Islet of Langerhans (tissue), 1 donor: ENCODE results near the gene EIF5.

Experiments
- FAIRE-seq: peaks from one replicate; lab custom pipeline; 2011; peaks lifted over from hg19 to GRCh38; lab: Jason Lieb, UNC

EIF5 gene

GRCh38 chr14:103333754-103334643 lies at the start of gene EIF5:
Gene EIF5 (plus strand): TSS chr14:103334237. CDS start chr14:103335861, 1,624 bp downstream.
- FAIRE-seq, result no peak

- no peak for FAIRE-seq
Observed at GRCh38 chr14:103284574-103285467, 49.2 kb upstream of the EIF5 start.

- no peak for FAIRE-seq
Observed at GRCh38 chr14:103286460-103286859, 47.6 kb upstream of the EIF5 start.

GRCh38 chr14:103286968-103287850 lies 46.8 kb upstream of the EIF5 start:
- no peak for FAIRE-seq

- FAIRE-seq, result no peak
Observed at GRCh38 chr14:103288076-103288766, 45.8 kb upstream of the EIF5 start.

- FAIRE-seq, result no peak
Observed at GRCh38 chr14:103290056-103290455, 44.0 kb upstream of the EIF5 start.

GRCh38 chr14:103290494-103290893 lies 43.5 kb upstream of the EIF5 start:
- FAIRE-seq, result no peak

- no peak for FAIRE-seq
Observed at GRCh38 chr14:103290961-103291360, 43.1 kb upstream of the EIF5 start.

GRCh38 chr14:103292426-103293374 lies 41.3 kb upstream of the EIF5 start:
- FAIRE-seq, result no peak

GRCh38 chr14:103293465-103293864 lies 40.6 kb upstream of the EIF5 start:
- no peak for FAIRE-seq

- no peak for FAIRE-seq
Observed at GRCh38 chr14:103294091-103294490, 39.9 kb upstream of the EIF5 start.

GRCh38 chr14:103296007-103296406 lies 38.0 kb upstream of the EIF5 start:
- peak; percentile 17 for FAIRE-seq

- FAIRE-seq, result no peak
Observed at GRCh38 chr14:103296987-103297386, 37.0 kb upstream of the EIF5 start.

- no peak for FAIRE-seq
Observed at GRCh38 chr14:103298620-103299019, 35.4 kb upstream of the EIF5 start.

GRCh38 chr14:103301512-103302354 lies 32.3 kb upstream of the EIF5 start:
- FAIRE-seq, result no peak

- FAIRE-seq, result no peak
Observed at GRCh38 chr14:103302966-103303365, 31.1 kb upstream of the EIF5 start.

GRCh38 chr14:103304706-103305105 lies 29.3 kb upstream of the EIF5 start:
- no peak for FAIRE-seq

- FAIRE-seq, result no peak
Observed at GRCh38 chr14:103308717-103309616, 25.1 kb upstream of the EIF5 start.
